Stimulated activated CD8-positive, alpha-beta memory T cell treated with anti-CD3 and anti-CD28 coated beads, Interleukin-2, amount 100 ng/mL, for 48 hours (primary cell): ENCODE data around the gene SLC35E1.
"Not testable (repeated sequence)": the region's sequence is repeated elsewhere in the genome, so short reads cannot be mapped to it uniquely, and the experiment has no call there.

ENCODE experiments used
- DNase-seq, 2 donors: peaks; one replicate each; pipeline ENCODE4 v3.0.0-alpha.2; 2020; ENCODE audit warnings: low read depth in 2 of 2

SLC35E1 gene

GRCh38 chr19:16544473-16545231, 27.6 kb downstream of the SLC35E1 start:
- DNase-seq = no peak

- DNase-seq = not testable (repeated sequence)
These were observed 28.5 kb downstream of the SLC35E1 start for GRCh38 chr19:16543734-16544133.

- no peak for DNase-seq
These were observed 29.2 kb downstream of the SLC35E1 start for GRCh38 chr19:16542910-16543472.

GRCh38 chr19:16542045-16542909, 29.9 kb downstream of the SLC35E1 start, which contains the start of gene CHERP:
Gene CHERP (minus strand): TSS chr19:16542437. CDS start chr19:16542378, 59 bp downstream.
- DNase-seq = peak; percentile 90 to 92

GRCh38 chr19:16541526-16542044, 30.6 kb downstream of the SLC35E1 start:
- no peak for DNase-seq

GRCh38 chr19:16540948-16541347, 31.3 kb downstream of the SLC35E1 start:
- no peak for DNase-seq

- DNase-seq = no peak
These were observed 35.1 kb downstream of the SLC35E1 start for GRCh38 chr19:16537111-16537510.

GRCh38 chr19:16536130-16536529, 36.1 kb downstream of the SLC35E1 start:
- no peak for DNase-seq

- DNase-seq = no peak
These were observed 36.8 kb downstream of the SLC35E1 start for GRCh38 chr19:16535381-16535780.

GRCh38 chr19:16532440-16533234, 39.6 kb downstream of the SLC35E1 start:
- no peak for DNase-seq

- DNase-seq = no peak
These were observed 40.9 kb downstream of the SLC35E1 start for GRCh38 chr19:16531380-16531669.

GRCh38 chr19:16530540-16531379, 41.5 kb downstream of the SLC35E1 start:
- no peak for DNase-seq

- no peak for DNase-seq
These were observed 42.6 kb downstream of the SLC35E1 start for GRCh38 chr19:16529466-16530144.

- peak in 1 of 2 donors; percentile 38 for DNase-seq
These were observed 44.2 kb downstream of the SLC35E1 start for GRCh38 chr19:16527971-16528521.

- no peak for DNase-seq
These were observed 44.8 kb downstream of the SLC35E1 start for GRCh38 chr19:16527334-16527935.

GRCh38 chr19:16525751-16526481, 46.3 kb downstream of the SLC35E1 start:
- no peak for DNase-seq

- DNase-seq = no peak
These were observed 47.1 kb downstream of the SLC35E1 start for GRCh38 chr19:16524991-16525734.
